IMR-90 (cell line): ENCODE data around the gene MRE11. TPM values are rescaled to one million over a fixed set of nuclear protein-coding genes. Genes with fewer than 3 reads are reported as not detected.

Experiments used
- ATAC-seq: fragments of 200-7000 bp; cut with Tn5 transposase; 2 replicates; pipeline ENCODE4 v1.9.1; 2020; ENCODE audit warnings: low read depth, mild to moderate bottlenecking, moderate library complexity
- BruUV-seq: library from RNA; stranded (reverse); fragments of 400-500 nt; replicated peaks from 2 replicates; lab custom pipeline; 2021; lab: Mats Ljungman, UMichigan
- CTCF ChIA-PET: fragments of 300-600 bp; formaldehyde crosslinking; extraction: SDS; loops from one replicate; lab custom pipeline; 2021; ENCODE audit warnings: antibody characterized with exemption; lab: Yijun Ruan, JAX
- POLR2A ChIA-PET: fragments of 300-600 bp; sonication (Branson Sonifier 250); formaldehyde crosslinking; loops from one replicate; lab custom pipeline; 2022; ENCODE audit warnings: antibody characterized with exemption; ENCODE audit not compliant: unreplicated experiment; lab: Charles Lee
- DNase-seq: peaks from one replicate; pipeline ENCODE4 v3.0.0; 2013
- H2AFZ ChIP-seq: replicated peaks from 2 replicates; pipeline ENCODE3; 2013; ENCODE audit warnings: low read length, mild to moderate bottlenecking; ENCODE audit not compliant: poor library complexity
- H2AK5ac ChIP-seq: 2 replicates; pipeline ENCODE4 v1.6.1; 2013; ENCODE audit warnings: low read depth, low read length, inconsistent platforms
- H2AK9ac ChIP-seq: replicated peaks from 2 replicates; pipeline ENCODE3; 2013; ENCODE audit warnings: mild to moderate bottlenecking, low read depth, low read length, moderate library complexity; ENCODE audit not compliant: poor library complexity
- H2BK120ac ChIP-seq: 2 replicates; pipeline ENCODE4 v1.6.1; 2013; ENCODE audit warnings: low read depth, low read length, inconsistent platforms
- H2BK15ac ChIP-seq: 3 replicates; pipeline ENCODE4 v1.6.1; 2013; ENCODE audit warnings: low read depth, low read length, inconsistent platforms
- H2BK20ac ChIP-seq: 2 replicates; pipeline ENCODE4 v1.6.1; 2013; ENCODE audit warnings: low read depth, mild to moderate bottlenecking, inconsistent platforms, low read length, moderate library complexity
- H2BK5ac ChIP-seq: 2 replicates; pipeline ENCODE4 v1.6.1; 2013; ENCODE audit warnings: mild to moderate bottlenecking, low read depth, low read length, inconsistent platforms; ENCODE audit not compliant: poor library complexity, severe bottlenecking
- H3K14ac ChIP-seq: replicated peaks from 2 replicates; pipeline ENCODE4 v1.6.1; 2013; ENCODE audit warnings: low read depth, low read length, inconsistent platforms
- H3K18ac ChIP-seq: 2 replicates; pipeline ENCODE4 v1.6.1; 2013; ENCODE audit warnings: low read depth, low read length, control low read depth
- H3K23ac ChIP-seq: 2 replicates; pipeline ENCODE4 v1.6.1; 2013; ENCODE audit warnings: low read depth, low read length, inconsistent platforms
- H3K27ac ChIP-seq: 2 replicates; pipeline ENCODE4 v1.5.1; 2013; ENCODE audit warnings: mild to moderate bottlenecking, control low read depth, low read length; ENCODE audit not compliant: insufficient read depth
- H3K27me3 ChIP-seq: 2 replicates; pipeline ENCODE4 v1.6.1; 2013; ENCODE audit warnings: low read length; ENCODE audit not compliant: control insufficient read depth, insufficient read depth
- H3K36me3 ChIP-seq: 2 replicates; pipeline ENCODE4 v1.6.1; 2013; ENCODE audit warnings: low read length, mixed read lengths; ENCODE audit not compliant: control insufficient read depth, insufficient read depth
- H3K4ac ChIP-seq: 2 replicates; pipeline ENCODE4 v1.6.1; 2013; ENCODE audit warnings: low read depth, low read length, inconsistent platforms
- H3K4me1 ChIP-seq: 2 replicates; pipeline ENCODE4 v1.6.1; 2013; ENCODE audit warnings: low read length, mixed read lengths; ENCODE audit not compliant: control insufficient read depth, insufficient read depth
- H3K4me2 ChIP-seq: 2 replicates; pipeline ENCODE4 v1.6.1; 2013; ENCODE audit warnings: low read depth, mild to moderate bottlenecking, control low read depth, low read length, moderate library complexity
- H3K4me3 ChIP-seq: 2 replicates; pipeline ENCODE4 v1.5.1; 2013; ENCODE audit warnings: low read depth, mild to moderate bottlenecking, control low read depth, low read length, moderate library complexity; ENCODE audit not compliant: insufficient read depth
- H3K56ac ChIP-seq: 2 replicates; pipeline ENCODE4 v1.6.1; 2013; ENCODE audit warnings: low read length, inconsistent platforms; ENCODE audit not compliant: insufficient read depth; ENCODE audit errors: extremely low read depth
- H3K79me1 ChIP-seq, 2 experiments: 2 replicates each; pipeline ENCODE4 v1.6.1; 2013; ENCODE audit warnings: low read length in 2 of 2, inconsistent platforms in 1 of 2, low read depth in 1 of 2
- H3K9ac ChIP-seq: 2 replicates; pipeline ENCODE4 v1.6.1; 2013; ENCODE audit warnings: low read depth, low read length, control low read depth
- H3K9me1 ChIP-seq: 2 replicates; pipeline ENCODE4 v1.6.1; 2013; ENCODE audit warnings: low read length, inconsistent platforms; ENCODE audit not compliant: insufficient read depth
- H3K9me3 ChIP-seq: 2 replicates; pipeline ENCODE4 v1.6.1; 2013; ENCODE audit warnings: low read length; ENCODE audit not compliant: control insufficient read depth, insufficient read depth
- H4K20me1 ChIP-seq: 2 replicates; pipeline ENCODE4 v1.6.1; 2013; ENCODE audit warnings: low read length, inconsistent platforms; ENCODE audit not compliant: insufficient read depth
- H4K5ac ChIP-seq: 2 replicates; pipeline ENCODE4 v1.6.1; 2013; ENCODE audit warnings: mild to moderate bottlenecking, low read depth, low read length, control low read depth
- H4K8ac ChIP-seq, 2 experiments: 2 replicates each; pipeline ENCODE4 v1.6.1; 2013; ENCODE audit warnings: low read depth in 2 of 2, low read length in 2 of 2, control low read depth in 1 of 2, inconsistent platforms in 1 of 2
- H4K91ac ChIP-seq: 2 replicates; pipeline ENCODE4 v1.6.1; 2013; ENCODE audit warnings: low read depth, low read length, inconsistent platforms; ENCODE audit not compliant: insufficient read depth
- FOS ChIP-seq: fragments of 150-350 bp; IDR thresholded peaks from 2 replicates; pipeline ENCODE4 v1.6.1; 2016; ENCODE audit warnings: low read depth, low read length
- USF2 ChIP-seq: fragments of 150-350 bp; IDR thresholded peaks from 2 replicates; pipeline ENCODE4 v1.6.1; 2017; ENCODE audit warnings: mild to moderate bottlenecking, antibody characterized with exemption, low read length, low read depth
- WGBS, 2 experiments: methylation state at CpG; one replicate each; pipeline versions ENCODE4 v1.1.5 to v1.1.7; 2013; ENCODE audit warnings: missing lambda C conversion rate in 2 of 2; ENCODE audit not compliant: insufficient read length in 1 of 2; ENCODE audit errors: extremely low coverage in 2 of 2; 5-methylcytosine and 5-hydroxymethylcytosine counted together
- dilution Hi-C: fragments of 300-500 bp; cut with HindIII; formaldehyde crosslinking; loops from one replicate; pipeline ENCODE4 v1.14.3; 2018; ENCODE audit warnings: low sequenced_read_pairs; ENCODE audit not compliant: unreplicated experiment
- in situ Hi-C: fragments of 300-500 bp; cut with MboI; formaldehyde crosslinking; loops from 3 replicates; pipeline ENCODE4 v1.14.3; 2019; ENCODE audit warnings: low sequenced_read_pairs, inconsistent platforms, mixed read lengths
- intact Hi-C: fragments of 100-400 bp; cut with micrococcal nuclease; formaldehyde crosslinking; loops from 2 replicates; pipeline ENCODE4 v1.10.0; 2022
- polyA plus RNA-seq, 3 experiments: library from polyadenylated mRNA; depleted of rRNA; stranded (reverse); fragments of >200 nt; gene quantifications; 2 replicates each; pipeline ENCODE4 v1.2.3, GENCODE V29; 2012; ENCODE audit warnings: low replicate concordance in 1 of 3
- total RNA-seq: library from RNA; depleted of rRNA; stranded (reverse); fragments of >200 nt; gene quantifications from 2 replicates; pipeline ENCODE4 v1.2.3, GENCODE V29; 2012

Gene MRE11
- total and polyA plus RNA-seq, 2 of the 4 experiments (the other 2 are of a cell fraction), result 9.0 to 15.6 TPM

GRCh38 chr11:94424662-94425061 lies 69.0 kb downstream of the MRE11 start:
- Histone ChIP-seq H3K4ac (no peak overlapping the region), H3K9me3 (no peaks in the 10 kb centered on the region), H2BK120ac (no peak overlapping the region), H3K4me2 (no peak overlapping the region), H3K27me3 (no peaks in the 10 kb centered on the region), H2BK5ac (no peak overlapping the region), H4K91ac (no peak overlapping the region), H3K27ac (no peak overlapping the region), H2BK20ac (no peak overlapping the region), H3K36me3 (peaks cover 2% of the 10 kb centered on the region), H3K56ac (no peak overlapping the region), H3K9me1 (peaks cover 6% of the 10 kb centered on the region; the same call in 1 of the 2 replicates), H4K5ac (no peak overlapping the region), H3K4me1 (peaks cover 3% of the 10 kb centered on the region; the same call in 1 of the 2 replicates), H4K8ac (no peak overlapping the region), H3K14ac (no peak overlapping the region), H3K79me1 (0 out of 4 replicates have a peak, but pooled peaks cover 0 to 4% of the 10 kb centered on the region in 2 experiments), H3K23ac (no peak overlapping the region), H2AK9ac (no peak overlapping the region), H2BK15ac (no peak overlapping the region), H3K4me3 (no peak overlapping the region), H2AK5ac (no peak overlapping the region), H4K20me1 (no peaks in the 10 kb centered on the region), H3K18ac (no peak overlapping the region), H3K9ac (no peak overlapping the region), H2AFZ (no peak overlapping the region)
- ATAC-seq (0 out of 2 replicates have a peak, but pooled peaks have one; percentile 21), DNase-seq (peak; percentile 41)
- no peak for TF ChIP-seq USF2
- peak; percentile 17; the same call in 1 of the 2 replicates for TF ChIP-seq FOS
- no TSS peak for BruUV-seq
- no CpG with 5 or more reads among the region's 2 CpGs for WGBS, 2 experiments
- POLR2A ChIA-PET, result no interaction called here
- CTCF ChIA-PET, result interaction anchor here (0.6 kb wide), 1 partner anchor 335 kb away, joined by 3 read pairs; no protein-coding TSS in a partner anchor
- in situ Hi-C loops (loop anchor here (10.0 kb wide), 1 partner anchor 250 kb away; no protein-coding TSS in a partner anchor), intact Hi-C loops (loop anchor here (5.0 kb wide), 1 partner anchor 187 kb away; no protein-coding TSS in a partner anchor), dilution Hi-C loops (no loop called here)
